Neural progenitor cell (in vitro differentiated cells): ENCODE results near the gene FPR2. TPM values are rescaled to one million over a fixed set of nuclear protein-coding genes. Genes with fewer than 3 reads are reported as not detected.

ENCODE experiments used
- DNase-seq: peaks from one replicate; pipeline ENCODE4 v3.0.0-alpha.2; 2016; ENCODE audit warnings: low spot score
- H2AFZ ChIP-seq: fragments of 200-600 bp; sonication (generic); replicated peaks from 2 replicates; pipeline ENCODE4 v1.6.1; 2016; ENCODE audit warnings: antibody characterized with exemption
- H3F3A ChIP-seq: fragments of 200-600 bp; sonication (generic); 2 replicates; pipeline ENCODE4 v1.6.1; 2016; ENCODE audit warnings: antibody characterized with exemption, low read depth
- H3K27ac ChIP-seq: fragments of 200-600 bp; sonication (generic); 2 replicates; pipeline ENCODE4 v1.5.1; 2016; ENCODE audit warnings: mild to moderate bottlenecking
- H3K27me3 ChIP-seq: fragments of 200-600 bp; sonication (generic); 2 replicates; pipeline ENCODE4 v1.6.1; 2016; ENCODE audit warnings: mild to moderate bottlenecking, moderate library complexity
- H3K36me3 ChIP-seq: fragments of 200-600 bp; sonication (generic); 2 replicates; pipeline ENCODE4 v1.5.1; 2016
- H3K4me1 ChIP-seq: fragments of 200-600 bp; sonication (generic); 2 replicates; pipeline ENCODE4 v1.6.1; 2016; ENCODE audit warnings: mixed run types
- H3K4me2 ChIP-seq: fragments of 200-600 bp; sonication (generic); 2 replicates; pipeline ENCODE4 v1.6.1; 2016
- H3K4me3 ChIP-seq: fragments of 200-600 bp; sonication (generic); 2 replicates; pipeline ENCODE4 v1.5.1; 2016
- H3K79me2 ChIP-seq: fragments of 200-600 bp; sonication (generic); 2 replicates; pipeline ENCODE4 v1.6.1; 2016; ENCODE audit warnings: low read depth
- H3K9ac ChIP-seq: fragments of 200-600 bp; sonication (generic); 2 replicates; pipeline ENCODE4 v1.6.1; 2016
- H3K9me3 ChIP-seq: fragments of 200-600 bp; sonication (generic); 2 replicates; pipeline ENCODE4 v1.5.1; 2016; ENCODE audit warnings: low read depth
- H4K20me1 ChIP-seq: fragments of 200-600 bp; sonication (generic); 2 replicates; pipeline ENCODE4 v1.6.1; 2016; ENCODE audit warnings: low read depth
- H3K27ac Mint-ChIP-seq: 3 replicates; pipeline ENCODE4 v1.8.0; 2021; ENCODE audit warnings: mixed read lengths
- H3K27me3 Mint-ChIP-seq: 2 replicates; pipeline ENCODE4 v1.8.0; 2022; ENCODE audit warnings: low read depth, mild to moderate bottlenecking, inconsistent platforms, moderate library complexity, mixed read lengths; ENCODE audit not compliant: insufficient read depth
- H3K36me3 Mint-ChIP-seq: 3 replicates; pipeline ENCODE4 v1.8.0; 2021; ENCODE audit warnings: mixed read lengths
- H3K4me1 Mint-ChIP-seq: 3 replicates; pipeline ENCODE4 v1.8.0; 2021; ENCODE audit warnings: mixed read lengths
- H3K4me3 Mint-ChIP-seq: 3 replicates; pipeline ENCODE4 v1.8.0; 2021; ENCODE audit warnings: mild to moderate bottlenecking, moderate library complexity, mixed read lengths
- H3K9me3 Mint-ChIP-seq: 3 replicates; pipeline ENCODE4 v1.8.0; 2020; ENCODE audit warnings: mixed read lengths
- EZH2 ChIP-seq: fragments of 200-600 bp; sonication (generic); IDR thresholded peaks from 2 replicates; pipeline ENCODE4 v1.6.1; 2017; ENCODE audit warnings: antibody characterized with exemption, mild to moderate bottlenecking, moderate library complexity
- EZH2phosphoT487 ChIP-seq: fragments of 200-600 bp; sonication (generic); IDR thresholded peaks from 2 replicates; pipeline ENCODE4 v1.6.1; 2017; ENCODE audit warnings: antibody characterized with exemption
- total RNA-seq: library from RNA; depleted of rRNA; stranded (reverse); fragments of >200 nt; gene quantifications from 2 replicates; pipeline ENCODE4 v1.2.3, GENCODE V29; 2015; ENCODE audit warnings: low replicate concordance
- TF ChIP-seq, protein P1 (sequence below): fragments of 200-600 bp; sonication (generic); IDR thresholded peaks from 2 replicates; pipeline ENCODE4 v1.5.1; 2017; ENCODE audit warnings: antibody characterized with exemption, mild to moderate bottlenecking

The FPR2 gene
- total RNA-seq, 1 donor from 2014 or later = not detected

- Histone ChIP-seq H3K36me3 (no peaks in the 10 kb centered on the region), H3K4me2 (no peak overlapping the region), H4K20me1 (no peaks in the 10 kb centered on the region), H3K9ac (no peak overlapping the region), H3K27me3 (peaks cover 22% of the 10 kb centered on the region), H3K79me2 (no peaks in the 10 kb centered on the region), H3K27ac (no peak overlapping the region), H2AFZ (no peak overlapping the region), H3F3A (no peaks in the 10 kb centered on the region), H3K4me1 (no peaks in the 10 kb centered on the region), H3K9me3 (no peaks in the 10 kb centered on the region), H3K4me3 (no peak overlapping the region)
- Mint-ChIP-seq H3K36me3 (no peaks in the 10 kb centered on the region), H3K9me3 (no peaks in the 10 kb centered on the region), H3K27ac (no peak overlapping the region), H3K4me1 (no peaks in the 10 kb centered on the region), H3K4me3 (no peak overlapping the region), H3K27me3 (peaks cover 9% of the 10 kb centered on the region)
- no peak for TF ChIP-seq EZH2phosphoT487
- TF ChIP-seq EZH2 = no peak
- TF ChIP-seq, protein P1, sequence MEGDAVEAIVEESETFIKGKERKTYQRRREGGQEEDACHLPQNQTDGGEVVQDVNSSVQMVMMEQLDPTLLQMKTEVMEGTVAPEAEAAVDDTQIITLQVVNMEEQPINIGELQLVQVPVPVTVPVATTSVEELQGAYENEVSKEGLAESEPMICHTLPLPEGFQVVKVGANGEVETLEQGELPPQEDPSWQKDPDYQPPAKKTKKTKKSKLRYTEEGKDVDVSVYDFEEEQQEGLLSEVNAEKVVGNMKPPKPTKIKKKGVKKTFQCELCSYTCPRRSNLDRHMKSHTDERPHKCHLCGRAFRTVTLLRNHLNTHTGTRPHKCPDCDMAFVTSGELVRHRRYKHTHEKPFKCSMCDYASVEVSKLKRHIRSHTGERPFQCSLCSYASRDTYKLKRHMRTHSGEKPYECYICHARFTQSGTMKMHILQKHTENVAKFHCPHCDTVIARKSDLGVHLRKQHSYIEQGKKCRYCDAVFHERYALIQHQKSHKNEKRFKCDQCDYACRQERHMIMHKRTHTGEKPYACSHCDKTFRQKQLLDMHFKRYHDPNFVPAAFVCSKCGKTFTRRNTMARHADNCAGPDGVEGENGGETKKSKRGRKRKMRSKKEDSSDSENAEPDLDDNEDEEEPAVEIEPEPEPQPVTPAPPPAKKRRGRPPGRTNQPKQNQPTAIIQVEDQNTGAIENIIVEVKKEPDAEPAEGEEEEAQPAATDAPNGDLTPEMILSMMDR = no peak
- DNase-seq = no peak
Observed at GRCh38 chr19:51779181-51779580, 18.2 kb downstream of the FPR2 start.

GRCh38 chr19:51779703-51780102 lies 18.7 kb downstream of the FPR2 start:
- no peak overlapping the region for H2AFZ ChIP-seq
- Mint-ChIP-seq H3K4me1 (no peaks in the 10 kb centered on the region), H3K4me3 (no peak overlapping the region), H3K27ac (no peak overlapping the region), H3K36me3 (no peaks in the 10 kb centered on the region), H3K27me3 (peaks cover 9% of the 10 kb centered on the region), H3K9me3 (no peaks in the 10 kb centered on the region)
- H3K4me2 ChIP-seq = no peak overlapping the region
- H3K27me3 ChIP-seq = peaks cover 22% of the 10 kb centered on the region
- H3K4me1 ChIP-seq = no peaks in the 10 kb centered on the region
- H3K27ac ChIP-seq = no peak overlapping the region
- DNase-seq = no peak
- TF ChIP-seq, protein P1 = no peak
- no peak for TF ChIP-seq EZH2
- no peak for TF ChIP-seq EZH2phosphoT487
- H3K79me2 ChIP-seq = no peaks in the 10 kb centered on the region
- H3K9me3 ChIP-seq = no peaks in the 10 kb centered on the region
- H3K4me3 ChIP-seq = no peak overlapping the region
- no peaks in the 10 kb centered on the region for H4K20me1 ChIP-seq
- H3K36me3 ChIP-seq = no peaks in the 10 kb centered on the region
- no peaks in the 10 kb centered on the region for H3F3A ChIP-seq
- H3K9ac ChIP-seq = no peak overlapping the region

- no peak overlapping the region for H3K27ac Mint-ChIP-seq
- Histone ChIP-seq H4K20me1 (no peaks in the 10 kb centered on the region), H3K27ac (no peak overlapping the region), H3K9me3 (no peaks in the 10 kb centered on the region), H3K4me1 (no peaks in the 10 kb centered on the region), H3K36me3 (no peaks in the 10 kb centered on the region), H3K79me2 (no peaks in the 10 kb centered on the region), H3K27me3 (peaks cover 22% of the 10 kb centered on the region), H3K4me3 (no peak overlapping the region), H3K9ac (no peak overlapping the region), H3F3A (no peaks in the 10 kb centered on the region), H2AFZ (no peak overlapping the region), H3K4me2 (no peak overlapping the region)
- no peak for DNase-seq
- H3K9me3 Mint-ChIP-seq = no peaks in the 10 kb centered on the region
- peaks cover 9% of the 10 kb centered on the region for H3K27me3 Mint-ChIP-seq
- no peaks in the 10 kb centered on the region for H3K36me3 Mint-ChIP-seq
- no peak overlapping the region for H3K4me3 Mint-ChIP-seq
- no peaks in the 10 kb centered on the region for H3K4me1 Mint-ChIP-seq
- TF ChIP-seq, protein P1 = no peak
- TF ChIP-seq EZH2phosphoT487 (no peak), EZH2 (no peak)
Observed at GRCh38 chr19:51780270-51780669, 19.3 kb downstream of the FPR2 start.
